Upper lobe of left lung (tissue), 6 donors: Measurements from ENCODE around the gene LTBR. TPM values are rescaled to one million over a fixed set of nuclear protein-coding genes. Genes with fewer than 3 reads are reported as not detected.
A peak's percentile ranks its signal among the peaks of the same experiment; 100 is the strongest.

Experiments used
- ATAC-seq, 2 donors: fragments of 200-7000 bp; cut with Tn5 transposase; one replicate each; pipeline ENCODE4 v1.9.1; 2022; ENCODE audit warnings: mild to moderate bottlenecking in 2 of 2, moderate library complexity in 2 of 2; ENCODE audit not compliant: low FRiP score in 2 of 2
- DNase-seq, 2 donors: peaks; one replicate each; pipeline ENCODE4 v3.0.0-alpha.2; 2019 to 2020
- H3K27ac ChIP-seq, 4 donors: fragments of 200-600 bp; sonication (generic); one replicate each; pipeline ENCODE4 v1.5.1; 2016 to 2019
- H3K27me3 ChIP-seq, 4 donors: fragments of 200-600 bp; sonication (generic); one replicate each; pipeline ENCODE4 v1.5.1; 2017 to 2019
- H3K36me3 ChIP-seq, 4 donors: fragments of 200-600 bp; sonication (generic); one replicate each; pipeline ENCODE4 v1.5.1; 2016 to 2019
- H3K4me1 ChIP-seq, 4 donors: fragments of 200-600 bp; sonication (generic); one replicate each; pipeline ENCODE4 v1.5.1; 2018 to 2019
- H3K4me3 ChIP-seq, 4 donors: fragments of 200-600 bp; sonication (generic); one replicate each; pipeline ENCODE4 v1.5.1; 2017 to 2019; ENCODE audit warnings: mild to moderate bottlenecking in 2 of 4, moderate library complexity in 1 of 4
- H3K9me3 ChIP-seq, 4 donors: fragments of 200-600 bp; sonication (generic); one replicate each; pipeline ENCODE4 v1.5.1; 2018 to 2019
- EP300 ChIP-seq, 4 donors: sonication (generic); formaldehyde crosslinking; IDR thresholded peaks; one replicate each; pipeline ENCODE4 v1.5.1; 2017; ENCODE audit warnings: antibody characterized with exemption in 4 of 4, control low read depth in 2 of 4
- POLR2A ChIP-seq, 4 donors: fragments of 450-650 bp; IDR thresholded peaks; one replicate each; pipeline ENCODE4 v1.5.1; 2016 to 2017; ENCODE audit warnings: antibody characterized with exemption in 4 of 4, mild to moderate bottlenecking in 2 of 4
- POLR2AphosphoS5 ChIP-seq, 2 donors: sonication (generic); formaldehyde crosslinking; IDR thresholded peaks; one replicate each; pipeline ENCODE4 v1.5.1; 2017; ENCODE audit warnings: antibody characterized with exemption in 2 of 2
- WGBS, 2 donors: methylation state at CpG; one replicate each; pipeline ENCODE4 v1.1.5; 2017 to 2018; 5-methylcytosine and 5-hydroxymethylcytosine counted together
- total RNA-seq, 6 donors: library from RNA; depleted of rRNA in 4 of 6; stranded (reverse); fragments of >200 nt in 4 of 6; gene quantifications; one replicate each; pipeline versions ENCODE4 v1.1.0 to v1.2.1, GENCODE V29; 2016 to 2021
- TF ChIP-seq, protein P1 (sequence below), 6 experiments: fragments of 450-650 bp in 4 of 6; fragments of 200-600 bp in 2 of 6; sonication (generic) in 2 of 6; IDR thresholded peaks; one replicate each; pipeline ENCODE4 v1.5.1; 2016 to 2019; ENCODE audit warnings: antibody characterized with exemption in 6 of 6
- donor health status: DM: no; HTN: no; CAD: no; lungs with moderate emphysema.
- donor health status: DM: no; HTN: yes; CAD: no; lungs with severe emphysema.

Gene LTBR
- total RNA-seq, 6 donors from 2014 or later: 84.9 to 207 (median 150) TPM

DNA sequence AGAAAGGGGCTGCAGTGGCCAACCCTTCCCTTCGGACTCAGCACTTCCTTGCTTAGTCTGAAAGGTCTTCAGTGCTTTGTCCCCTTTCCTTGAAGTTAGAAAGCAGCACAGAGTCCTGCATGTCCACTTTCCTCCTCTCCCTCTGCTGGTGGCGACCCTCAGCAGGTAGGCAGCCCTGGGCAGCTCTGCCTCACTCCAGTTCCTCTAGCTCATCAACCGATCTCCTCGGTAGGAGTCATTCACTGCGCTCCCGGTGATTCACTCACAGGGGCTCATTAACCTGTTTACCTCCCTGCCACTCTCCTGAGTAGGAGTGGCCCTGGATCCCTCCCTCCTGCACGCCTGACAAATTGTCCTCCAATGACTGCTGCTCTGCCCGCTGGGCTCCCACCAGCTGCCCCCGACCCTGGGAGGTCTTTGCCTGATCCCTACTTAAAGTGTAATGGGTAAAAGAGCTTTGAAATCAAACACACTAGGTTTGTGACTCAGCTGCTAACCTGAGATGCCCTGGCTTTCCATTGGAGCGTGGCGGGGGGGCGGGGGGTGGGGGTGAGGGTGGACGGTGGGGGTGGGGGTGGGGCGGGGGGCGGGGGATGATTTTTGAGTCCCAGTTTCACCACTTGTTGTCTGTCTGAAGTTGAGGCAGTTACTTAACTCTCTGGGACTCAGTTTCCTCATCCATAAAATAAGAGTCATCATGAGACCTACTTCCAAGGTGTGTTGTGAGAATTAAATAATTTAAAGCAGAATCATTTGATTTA lies 12.8 kb upstream of the LTBR start:
- H3K9me3 ChIP-seq: no peaks in the 10 kb centered on the region
- H3K4me3 ChIP-seq: peak overlapping the region; percentile 13 to 53 (median 36)
- TF ChIP-seq, protein P1, sequence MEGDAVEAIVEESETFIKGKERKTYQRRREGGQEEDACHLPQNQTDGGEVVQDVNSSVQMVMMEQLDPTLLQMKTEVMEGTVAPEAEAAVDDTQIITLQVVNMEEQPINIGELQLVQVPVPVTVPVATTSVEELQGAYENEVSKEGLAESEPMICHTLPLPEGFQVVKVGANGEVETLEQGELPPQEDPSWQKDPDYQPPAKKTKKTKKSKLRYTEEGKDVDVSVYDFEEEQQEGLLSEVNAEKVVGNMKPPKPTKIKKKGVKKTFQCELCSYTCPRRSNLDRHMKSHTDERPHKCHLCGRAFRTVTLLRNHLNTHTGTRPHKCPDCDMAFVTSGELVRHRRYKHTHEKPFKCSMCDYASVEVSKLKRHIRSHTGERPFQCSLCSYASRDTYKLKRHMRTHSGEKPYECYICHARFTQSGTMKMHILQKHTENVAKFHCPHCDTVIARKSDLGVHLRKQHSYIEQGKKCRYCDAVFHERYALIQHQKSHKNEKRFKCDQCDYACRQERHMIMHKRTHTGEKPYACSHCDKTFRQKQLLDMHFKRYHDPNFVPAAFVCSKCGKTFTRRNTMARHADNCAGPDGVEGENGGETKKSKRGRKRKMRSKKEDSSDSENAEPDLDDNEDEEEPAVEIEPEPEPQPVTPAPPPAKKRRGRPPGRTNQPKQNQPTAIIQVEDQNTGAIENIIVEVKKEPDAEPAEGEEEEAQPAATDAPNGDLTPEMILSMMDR (IDR thresholded peaks at IDR 0.05): peak in 1 of 6 experiments; percentile 8
- TF ChIP-seq POLR2A (IDR thresholded peaks at IDR 0.05) (peak in 1 of 4 donors; percentile 61), POLR2AphosphoS5 (IDR thresholded peaks at IDR 0.05) (peak in 1 of 2 donors; percentile 49), EP300 (IDR thresholded peaks at IDR 0.05) (no peak)
- peaks cover 42 to 58% (median 51%) of the 10 kb centered on the region in 4 donors for H3K4me1 ChIP-seq
- ATAC-seq (peak in 1 of 2 donors; percentile 47), DNase-seq (peak; percentile 53 to 88)
- 68 to 69% methylated on average over 13 to 14 of the region's 15 CpGs for WGBS, 2 donors
- peak overlapping the region; percentile 82 to 92 (median 88) for H3K27ac ChIP-seq
- no peaks in the 10 kb centered on the region for H3K36me3 ChIP-seq
- no peaks in the 10 kb centered on the region for H3K27me3 ChIP-seq

- TF ChIP-seq, protein P1 (IDR thresholded peaks at IDR 0.05): no peak
- TF ChIP-seq EP300 (IDR thresholded peaks at IDR 0.05) (peak in 1 of 4 donors; percentile 42), POLR2AphosphoS5 (IDR thresholded peaks at IDR 0.05) (peak; percentile 42 to 77), POLR2A (IDR thresholded peaks at IDR 0.05) (peak in 2 of 4 donors; percentile 24 to 73)
- no peaks in the 10 kb centered on the region for H3K36me3 ChIP-seq
- H3K27ac ChIP-seq: peak overlapping the region; percentile 82 to 92 (median 88)
- H3K9me3 ChIP-seq: no peaks in the 10 kb centered on the region
- peak overlapping the region in 3 of 4 donors; percentile 47 to 53 (median 49) for H3K4me3 ChIP-seq
- no peaks in the 10 kb centered on the region for H3K27me3 ChIP-seq
- H3K4me1 ChIP-seq: peaks cover 52 to 66% (median 62%) of the 10 kb centered on the region in 4 donors
- DNase-seq (peak in 1 of 2 donors; percentile 78), ATAC-seq (peak; percentile 47 to 49)
- WGBS, 2 donors: 11 to 28% methylated on average over 8 of the region's 8 CpGs
Observed at GRCh38 chr12:6372403-6373003, 11.5 kb upstream of the LTBR start.

DNA sequence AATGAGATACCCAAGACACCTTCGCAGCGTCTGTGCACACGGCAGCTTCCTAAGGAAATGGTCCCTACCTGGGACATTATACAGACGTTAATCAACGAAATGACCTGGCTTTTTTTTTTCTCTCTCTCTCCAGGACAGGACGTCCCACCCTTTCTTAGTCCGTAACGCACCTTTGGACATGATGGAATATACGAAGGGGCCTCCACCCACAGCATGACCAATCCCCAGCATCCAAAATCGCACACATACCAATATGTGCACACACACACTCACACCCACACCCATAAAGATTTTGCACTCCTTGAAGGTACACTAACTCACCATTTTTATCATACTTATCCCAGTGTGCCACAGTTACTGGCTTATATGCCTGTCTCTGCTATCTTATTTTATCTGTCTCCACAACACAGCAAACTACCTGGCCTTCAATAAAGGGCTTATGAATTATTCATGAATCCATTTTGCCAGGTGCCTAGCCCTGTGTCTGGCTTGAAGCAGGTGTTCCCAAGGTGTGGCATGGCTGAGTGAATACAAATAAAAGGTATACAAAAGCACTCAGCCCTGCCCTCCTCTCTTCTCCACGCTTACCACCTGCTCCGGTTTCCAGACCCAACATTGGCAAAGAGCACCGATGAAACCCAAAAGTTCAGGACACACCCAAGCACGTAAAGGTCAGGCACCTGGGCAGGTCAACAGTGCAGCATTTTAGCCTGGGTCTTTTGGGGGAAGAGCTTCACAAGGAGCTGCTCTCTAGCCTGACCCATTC lies 10.8 kb upstream of the LTBR start:
- Histone ChIP-seq H3K4me1 (peaks cover 50 to 66% (median 63%) of the 10 kb centered on the region in 4 donors), H3K27me3 (no peaks in the 10 kb centered on the region), H3K4me3 (peak overlapping the region in 3 of 4 donors; percentile 47 to 53 (median 49)), H3K27ac (peak overlapping the region; percentile 82 to 92 (median 88)), H3K36me3 (no peaks in the 10 kb centered on the region), H3K9me3 (no peaks in the 10 kb centered on the region)
- TF ChIP-seq POLR2A (IDR thresholded peaks at IDR 0.05): peak in 2 of 4 donors; percentile 7 to 39
- TF ChIP-seq EP300 (IDR thresholded peaks at IDR 0.05): no peak
- TF ChIP-seq POLR2AphosphoS5 (IDR thresholded peaks at IDR 0.05): peak in 1 of 2 donors; percentile 6
- TF ChIP-seq, protein P1 (IDR thresholded peaks at IDR 0.05): no peak
- WGBS, 2 donors: 54 to 72% methylated on average over 14 of the region's 14 CpGs
- ATAC-seq (no peak), DNase-seq (no peak)

DNA sequence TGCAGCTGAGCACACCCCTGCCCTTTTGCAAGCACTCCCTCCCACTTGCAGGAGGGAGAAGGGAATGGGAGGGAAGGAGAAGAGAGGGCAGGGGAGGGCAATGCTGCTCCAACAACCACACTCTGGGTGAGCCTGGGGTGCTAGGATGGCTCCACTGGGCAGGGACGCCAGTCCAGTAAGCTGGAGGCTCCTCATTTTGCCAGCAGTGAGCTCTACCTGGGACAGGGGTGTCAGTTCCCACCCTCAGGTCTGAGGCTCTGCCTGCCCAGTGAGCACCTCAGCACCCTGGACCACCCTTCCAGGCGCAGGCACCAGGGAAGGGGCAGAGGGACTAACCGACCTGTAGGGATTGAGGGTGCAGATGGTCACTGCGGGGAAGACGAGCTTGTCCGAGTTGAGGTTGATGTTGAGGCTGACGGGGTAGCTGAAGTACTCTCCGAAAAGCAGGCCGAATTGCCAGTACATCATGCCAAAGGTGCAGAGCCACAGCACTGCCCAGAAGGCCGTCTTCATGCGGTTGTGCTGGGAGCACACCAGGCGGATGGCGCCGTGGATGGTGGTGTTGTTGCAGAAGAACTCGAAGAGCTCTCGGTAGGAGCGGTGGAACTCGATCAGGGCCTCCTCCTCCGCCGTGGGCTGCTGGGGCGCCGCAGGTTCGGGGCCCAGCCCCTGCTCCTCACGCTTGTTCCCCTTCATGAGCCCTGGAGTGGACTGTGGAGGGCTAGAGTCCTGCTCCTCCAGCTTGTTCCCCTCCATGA lies 9.8 kb upstream of the LTBR start:
- 73 to 88% methylated on average over 20 to 24 of the region's 24 CpGs for WGBS, 2 donors
- Histone ChIP-seq H3K36me3 (no peaks in the 10 kb centered on the region), H3K27me3 (no peaks in the 10 kb centered on the region), H3K9me3 (no peaks in the 10 kb centered on the region), H3K4me3 (peak overlapping the region; percentile 28 to 53 (median 48)), H3K27ac (peak overlapping the region; percentile 82 to 92 (median 88)), H3K4me1 (peaks cover 55 to 66% (median 64%) of the 10 kb centered on the region in 4 donors)
- peak; percentile 21 to 80 for DNase-seq
- TF ChIP-seq POLR2AphosphoS5 (IDR thresholded peaks at IDR 0.05): no peak
- TF ChIP-seq, protein P1 (IDR thresholded peaks at IDR 0.05): no peak
- TF ChIP-seq EP300 (IDR thresholded peaks at IDR 0.05): no peak
- no peak for TF ChIP-seq POLR2A (IDR thresholded peaks at IDR 0.05)
- ATAC-seq: no peak
